GM12878 (cell line): ENCODE measurements around the gene PCSK6.

Experiments
- ASH2L ChIP-seq: fragments of 300-600, 200-600 bp; sonication (generic); IDR thresholded peaks from 2 replicates; pipeline ENCODE4 v1.6.1; 2017; ENCODE audit warnings: low read depth, mild to moderate bottlenecking, borderline replicate concordance
- ETV6 ChIP-seq, 2 experiments: fragments of 450-650 bp in 1 of 2; IDR thresholded peaks in 1 of 2; conservative IDR thresholded peaks in 1 of 2; 2 replicates each; pipeline ENCODE4 v1.6.1; 2014; ENCODE audit warnings: antibody characterized with exemption in 1 of 2, borderline replicate concordance in 1 of 2, low read depth in 1 of 2, mild to moderate bottlenecking in 1 of 2, moderate library complexity in 1 of 2
- MTA2 ChIP-seq: fragments of 450-650 bp; IDR thresholded peaks from 2 replicates; pipeline ENCODE4 v1.6.1; 2016; ENCODE audit warnings: low read depth, mild to moderate bottlenecking, moderate library complexity
- NFYB ChIP-seq: IDR thresholded peaks from 2 replicates; pipeline ENCODE4 v1.6.1; 2011; ENCODE audit warnings: low read depth, mild to moderate bottlenecking, low read length, improper control_type of control experiment, moderate library complexity; ENCODE audit not compliant: insufficient read depth
- PAX5 ChIP-seq: IDR thresholded peaks from 2 replicates; pipeline ENCODE4 v1.6.1; 2011; ENCODE audit warnings: low read depth, low read length, borderline replicate concordance
- SMC3 ChIP-seq: IDR thresholded peaks from 2 replicates; pipeline ENCODE4 v1.6.1; 2011; ENCODE audit warnings: low read length, improper control_type of control experiment, borderline replicate concordance
- ZSCAN29 ChIP-seq: fragments of 450-650 bp; IDR thresholded peaks from 2 replicates; pipeline ENCODE4 v1.6.1; 2017; ENCODE audit warnings: mild to moderate bottlenecking, moderate library complexity
- TF ChIP-seq, protein P1 (sequence below), 3 experiments: IDR thresholded peaks in 2 of 3; conservative IDR thresholded peaks in 1 of 3; 2 replicates each; pipeline ENCODE4 v1.5.1; 2011; ENCODE audit warnings: low read depth in 3 of 3, low read length in 3 of 3, mild to moderate bottlenecking in 3 of 3, control low read depth in 2 of 3, moderate library complexity in 2 of 3, inconsistent platforms in 1 of 3, mixed read lengths in 1 of 3; ENCODE audit not compliant: control insufficient read depth in 2 of 3, insufficient read depth in 1 of 3; ENCODE audit errors: extremely low read depth in 1 of 3
- TF ChIP-seq, protein P2 (sequence below): fragments of 450-650 bp; IDR thresholded peaks from 2 replicates; pipeline ENCODE4 v1.6.1; 2016; ENCODE audit warnings: mild to moderate bottlenecking, moderate library complexity, borderline replicate concordance

DNA sequence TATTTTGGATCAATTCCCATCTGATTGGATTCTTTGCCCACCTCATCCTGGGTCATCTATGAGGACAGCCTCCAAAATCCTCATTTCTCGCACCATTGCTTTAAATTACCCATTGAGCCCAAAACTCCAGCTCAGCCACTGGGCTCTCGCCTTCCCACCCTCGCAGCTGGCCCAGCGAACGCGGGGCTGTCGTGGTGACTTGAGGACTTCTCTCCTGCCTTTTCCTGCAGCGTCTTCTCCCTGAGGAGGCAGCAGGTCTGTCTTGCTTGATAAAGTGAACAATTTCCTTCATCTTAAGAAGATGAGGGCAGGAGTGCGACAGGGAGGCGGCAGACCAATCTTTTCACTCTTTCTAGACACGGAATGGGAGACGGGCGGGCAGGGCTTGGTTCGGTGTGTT is 161.5 kb downstream of the PCSK6 start:
- TF ChIP-seq, protein P1, sequence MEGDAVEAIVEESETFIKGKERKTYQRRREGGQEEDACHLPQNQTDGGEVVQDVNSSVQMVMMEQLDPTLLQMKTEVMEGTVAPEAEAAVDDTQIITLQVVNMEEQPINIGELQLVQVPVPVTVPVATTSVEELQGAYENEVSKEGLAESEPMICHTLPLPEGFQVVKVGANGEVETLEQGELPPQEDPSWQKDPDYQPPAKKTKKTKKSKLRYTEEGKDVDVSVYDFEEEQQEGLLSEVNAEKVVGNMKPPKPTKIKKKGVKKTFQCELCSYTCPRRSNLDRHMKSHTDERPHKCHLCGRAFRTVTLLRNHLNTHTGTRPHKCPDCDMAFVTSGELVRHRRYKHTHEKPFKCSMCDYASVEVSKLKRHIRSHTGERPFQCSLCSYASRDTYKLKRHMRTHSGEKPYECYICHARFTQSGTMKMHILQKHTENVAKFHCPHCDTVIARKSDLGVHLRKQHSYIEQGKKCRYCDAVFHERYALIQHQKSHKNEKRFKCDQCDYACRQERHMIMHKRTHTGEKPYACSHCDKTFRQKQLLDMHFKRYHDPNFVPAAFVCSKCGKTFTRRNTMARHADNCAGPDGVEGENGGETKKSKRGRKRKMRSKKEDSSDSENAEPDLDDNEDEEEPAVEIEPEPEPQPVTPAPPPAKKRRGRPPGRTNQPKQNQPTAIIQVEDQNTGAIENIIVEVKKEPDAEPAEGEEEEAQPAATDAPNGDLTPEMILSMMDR (IDR thresholded peaks at IDR 0.05 in 2 of 3, conservative IDR thresholded peaks at IDR 0.05 in 1 of 3; ENCODE audit: control insufficient read depth in 2 of 3, extremely low read depth in 1 of 3, insufficient read depth in 1 of 3, low read depth in 3 of 3, low read length in 3 of 3): no peak
- TF ChIP-seq SMC3: no peak
- TF ChIP-seq, protein P2, sequence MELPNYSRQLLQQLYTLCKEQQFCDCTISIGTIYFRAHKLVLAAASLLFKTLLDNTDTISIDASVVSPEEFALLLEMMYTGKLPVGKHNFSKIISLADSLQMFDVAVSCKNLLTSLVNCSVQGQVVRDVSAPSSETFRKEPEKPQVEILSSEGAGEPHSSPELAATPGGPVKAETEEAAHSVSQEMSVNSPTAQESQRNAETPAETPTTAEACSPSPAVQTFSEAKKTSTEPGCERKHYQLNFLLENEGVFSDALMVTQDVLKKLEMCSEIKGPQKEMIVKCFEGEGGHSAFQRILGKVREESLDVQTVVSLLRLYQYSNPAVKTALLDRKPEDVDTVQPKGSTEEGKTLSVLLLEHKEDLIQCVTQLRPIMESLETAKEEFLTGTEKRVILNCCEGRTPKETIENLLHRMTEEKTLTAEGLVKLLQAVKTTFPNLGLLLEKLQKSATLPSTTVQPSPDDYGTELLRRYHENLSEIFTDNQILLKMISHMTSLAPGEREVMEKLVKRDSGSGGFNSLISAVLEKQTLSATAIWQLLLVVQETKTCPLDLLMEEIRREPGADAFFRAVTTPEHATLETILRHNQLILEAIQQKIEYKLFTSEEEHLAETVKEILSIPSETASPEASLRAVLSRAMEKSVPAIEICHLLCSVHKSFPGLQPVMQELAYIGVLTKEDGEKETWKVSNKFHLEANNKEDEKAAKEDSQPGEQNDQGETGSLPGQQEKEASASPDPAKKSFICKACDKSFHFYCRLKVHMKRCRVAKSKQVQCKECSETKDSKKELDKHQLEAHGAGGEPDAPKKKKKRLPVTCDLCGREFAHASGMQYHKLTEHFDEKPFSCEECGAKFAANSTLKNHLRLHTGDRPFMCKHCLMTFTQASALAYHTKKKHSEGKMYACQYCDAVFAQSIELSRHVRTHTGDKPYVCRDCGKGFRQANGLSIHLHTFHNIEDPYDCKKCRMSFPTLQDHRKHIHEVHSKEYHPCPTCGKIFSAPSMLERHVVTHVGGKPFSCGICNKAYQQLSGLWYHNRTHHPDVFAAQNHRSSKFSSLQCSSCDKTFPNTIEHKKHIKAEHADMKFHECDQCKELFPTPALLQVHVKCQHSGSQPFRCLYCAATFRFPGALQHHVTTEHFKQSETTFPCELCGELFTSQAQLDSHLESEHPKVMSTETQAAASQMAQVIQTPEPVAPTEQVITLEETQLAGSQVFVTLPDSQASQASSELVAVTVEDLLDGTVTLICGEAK: no peak
- no peak for TF ChIP-seq MTA2
- TF ChIP-seq NFYB: no peak
- TF ChIP-seq ETV6 (conservative IDR thresholded peaks at IDR 0.05 in 1 of 2, IDR thresholded peaks at IDR 0.05 in 1 of 2; ENCODE audit: borderline replicate concordance in 1 of 2, low read depth in 1 of 2): no peak
- TF ChIP-seq ASH2L: no peak
- TF ChIP-seq ZSCAN29: no peak
- TF ChIP-seq PAX5: no peak
